ENCODE results near the gene MBOAT7.

DNA sequence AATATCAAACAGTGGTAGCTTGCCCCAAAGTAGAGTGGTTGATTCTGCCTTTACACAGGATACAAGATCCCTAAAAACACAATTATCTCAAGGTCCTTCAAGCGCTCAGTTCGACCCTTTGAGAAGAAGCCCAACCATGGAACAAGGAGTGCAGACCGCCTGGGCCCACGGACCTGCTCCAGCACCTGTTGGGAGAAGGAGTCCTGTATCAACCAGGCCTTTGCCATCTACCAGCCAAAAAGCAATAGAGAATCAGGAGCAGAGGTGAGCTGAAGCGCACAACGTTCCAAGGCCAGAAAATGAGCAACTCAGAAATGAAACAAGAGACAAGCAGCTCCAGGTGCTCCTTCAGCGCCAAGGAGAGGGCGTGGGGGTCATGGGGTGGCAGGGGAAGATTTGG, 39.8 kb upstream of the MBOAT7 start:
- TF ChIP-seq BHLHE40 (IDR thresholded peaks at IDR 0.05; ENCODE audit: low read depth, low read length) = no peak
- TF ChIP-seq, protein P1, sequence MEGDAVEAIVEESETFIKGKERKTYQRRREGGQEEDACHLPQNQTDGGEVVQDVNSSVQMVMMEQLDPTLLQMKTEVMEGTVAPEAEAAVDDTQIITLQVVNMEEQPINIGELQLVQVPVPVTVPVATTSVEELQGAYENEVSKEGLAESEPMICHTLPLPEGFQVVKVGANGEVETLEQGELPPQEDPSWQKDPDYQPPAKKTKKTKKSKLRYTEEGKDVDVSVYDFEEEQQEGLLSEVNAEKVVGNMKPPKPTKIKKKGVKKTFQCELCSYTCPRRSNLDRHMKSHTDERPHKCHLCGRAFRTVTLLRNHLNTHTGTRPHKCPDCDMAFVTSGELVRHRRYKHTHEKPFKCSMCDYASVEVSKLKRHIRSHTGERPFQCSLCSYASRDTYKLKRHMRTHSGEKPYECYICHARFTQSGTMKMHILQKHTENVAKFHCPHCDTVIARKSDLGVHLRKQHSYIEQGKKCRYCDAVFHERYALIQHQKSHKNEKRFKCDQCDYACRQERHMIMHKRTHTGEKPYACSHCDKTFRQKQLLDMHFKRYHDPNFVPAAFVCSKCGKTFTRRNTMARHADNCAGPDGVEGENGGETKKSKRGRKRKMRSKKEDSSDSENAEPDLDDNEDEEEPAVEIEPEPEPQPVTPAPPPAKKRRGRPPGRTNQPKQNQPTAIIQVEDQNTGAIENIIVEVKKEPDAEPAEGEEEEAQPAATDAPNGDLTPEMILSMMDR (conservative IDR thresholded peaks at IDR 0.05; ENCODE audit: low read depth, low read length) = no peak
- TF ChIP-seq RAD21 (IDR thresholded peaks at IDR 0.05; ENCODE audit: low read length) = no peak
- no peak for TF ChIP-seq POLR2A (IDR thresholded peaks at IDR 0.05; ENCODE audit: low read depth, low read length)
- TF ChIP-seq, protein P2, sequence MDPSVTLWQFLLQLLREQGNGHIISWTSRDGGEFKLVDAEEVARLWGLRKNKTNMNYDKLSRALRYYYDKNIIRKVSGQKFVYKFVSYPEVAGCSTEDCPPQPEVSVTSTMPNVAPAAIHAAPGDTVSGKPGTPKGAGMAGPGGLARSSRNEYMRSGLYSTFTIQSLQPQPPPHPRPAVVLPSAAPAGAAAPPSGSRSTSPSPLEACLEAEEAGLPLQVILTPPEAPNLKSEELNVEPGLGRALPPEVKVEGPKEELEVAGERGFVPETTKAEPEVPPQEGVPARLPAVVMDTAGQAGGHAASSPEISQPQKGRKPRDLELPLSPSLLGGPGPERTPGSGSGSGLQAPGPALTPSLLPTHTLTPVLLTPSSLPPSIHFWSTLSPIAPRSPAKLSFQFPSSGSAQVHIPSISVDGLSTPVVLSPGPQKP (IDR thresholded peaks at IDR 0.05; ENCODE audit: borderline replicate concordance, low read depth, low read length) = no peak
- TF ChIP-seq MAZ (IDR thresholded peaks at IDR 0.05; ENCODE audit: borderline replicate concordance, low read depth, low read length) = no peak
- TF ChIP-seq CHD1 (IDR thresholded peaks at IDR 0.05; ENCODE audit: low read depth, low read length) = no peak
- TF ChIP-seq RFX5 (IDR thresholded peaks at IDR 0.05; ENCODE audit: low read depth, low read length) = no peak
- TF ChIP-seq, protein P3, sequence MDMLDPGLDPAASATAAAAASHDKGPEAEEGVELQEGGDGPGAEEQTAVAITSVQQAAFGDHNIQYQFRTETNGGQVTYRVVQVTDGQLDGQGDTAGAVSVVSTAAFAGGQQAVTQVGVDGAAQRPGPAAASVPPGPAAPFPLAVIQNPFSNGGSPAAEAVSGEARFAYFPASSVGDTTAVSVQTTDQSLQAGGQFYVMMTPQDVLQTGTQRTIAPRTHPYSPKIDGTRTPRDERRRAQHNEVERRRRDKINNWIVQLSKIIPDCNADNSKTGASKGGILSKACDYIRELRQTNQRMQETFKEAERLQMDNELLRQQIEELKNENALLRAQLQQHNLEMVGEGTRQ (IDR thresholded peaks at IDR 0.05; ENCODE audit: low read depth, low read length) = no peak
- no peak for TF ChIP-seq MXI1 (IDR thresholded peaks at IDR 0.05; ENCODE audit: borderline replicate concordance, low read depth, low read length)
- TF ChIP-seq MAFK (IDR thresholded peaks at IDR 0.05; ENCODE audit: low read depth, low read length) = no peak
- no peak for TF ChIP-seq CEBPB (IDR thresholded peaks at IDR 0.05; ENCODE audit: low read depth, low read length)
- TF ChIP-seq SMC3 (IDR thresholded peaks at IDR 0.05; ENCODE audit: low read depth, low read length) = no peak
- no peak for TF ChIP-seq FOS (IDR thresholded peaks at IDR 0.05; ENCODE audit: low read depth, low read length)

All from IMR-90 (cell line).